GM12878 (cell line): ENCODE measurements around the gene UBE3C. TPM values are rescaled to one million over a fixed set of nuclear protein-coding genes. Genes with fewer than 3 reads are reported as not detected.
A peak's percentile ranks its signal among the peaks of the same experiment; 100 is the strongest.

Source experiments
- ATAC-seq: fragments of 200-7000 bp; cut with Tn5 transposase; 3 replicates; pipeline ENCODE4 v1.9.1; 2020; ENCODE audit warnings: mild to moderate bottlenecking, moderate library complexity
- BruUV-seq: library from RNA; stranded (reverse); fragments of 400-500 nt; replicated peaks from 2 replicates; lab custom pipeline; 2021; lab: Mats Ljungman, UMichigan
- CTCF ChIA-PET: fragments of 300-600 bp; sonication (Branson Sonifier 250); formaldehyde crosslinking; extraction: SDS; loops from one replicate; lab custom pipeline; 2021; ENCODE audit warnings: inconsistent platforms; lab: Yijun Ruan, JAX
- POLR2A ChIA-PET: fragments of 350-600 bp; formaldehyde crosslinking; extraction: SDS; loops from one replicate; lab custom pipeline; 2021; ENCODE audit warnings: inconsistent platforms; lab: Charles Lee
- RAD21 ChIA-PET: fragments of 300-600 bp; sonication (Branson Sonifier 250); formaldehyde crosslinking; loops from one replicate; lab custom pipeline; 2023; ENCODE audit warnings: antibody characterized with exemption; ENCODE audit not compliant: unreplicated experiment; lab: Charles Lee
- SMC1A ChIA-PET: fragments of 300-600 bp; sonication (Branson Sonifier 250); formaldehyde crosslinking; loops from one replicate; lab custom pipeline; 2023; ENCODE audit not compliant: unreplicated experiment, uncharacterized antibody; lab: Charles Lee
- DNase-seq: peaks from one replicate; pipeline ENCODE4 v3.0.0-alpha.2; 2011; ENCODE audit warnings: low read depth, low spot score
- FAIRE-seq: peaks from 3 replicates; lab custom pipeline; 2011; peaks lifted over from hg19 to GRCh38; lab: Jason Lieb, UNC
- H2AFZ ChIP-seq: 2 replicates; pipeline ENCODE4 v1.6.0; 2011; ENCODE audit warnings: low read depth, low read length, control low read depth; ENCODE audit not compliant: control insufficient read depth
- H3K27ac ChIP-seq: 2 replicates; pipeline ENCODE4 v1.5.1; 2011; ENCODE audit warnings: control low read depth; ENCODE audit not compliant: control insufficient read depth, insufficient read depth
- H3K27me3 ChIP-seq, 2 experiments: replicated peaks in 1 of 2; 2 replicates each; pipeline versions ENCODE4 v1.6.0 to v1.6.1; 2011; ENCODE audit warnings: low read length in 1 of 2; ENCODE audit not compliant: control insufficient read depth in 2 of 2, insufficient read depth in 2 of 2
- H3K36me3 ChIP-seq, 2 experiments: 2 replicates each; pipeline ENCODE4 v1.5.1; 2011; ENCODE audit warnings: low read length in 1 of 2; ENCODE audit not compliant: control insufficient read depth in 2 of 2, insufficient read depth in 2 of 2
- H3K4me1 ChIP-seq: 2 replicates; pipeline ENCODE4 v1.6.1; 2011; ENCODE audit warnings: mild to moderate bottlenecking, low read length, moderate library complexity, mixed read lengths; ENCODE audit not compliant: control insufficient read depth, insufficient read depth
- H3K4me2 ChIP-seq: 2 replicates; pipeline ENCODE4 v1.6.0; 2011; ENCODE audit warnings: control low read depth; ENCODE audit not compliant: control insufficient read depth, insufficient read depth
- H3K4me3 ChIP-seq: fragments of 200-600 bp; sonication (generic); 2 replicates; pipeline ENCODE4 v1.5.1; 2016
- H3K79me2 ChIP-seq: 2 replicates; pipeline ENCODE4 v1.6.0; 2011; ENCODE audit warnings: low read length; ENCODE audit not compliant: control insufficient read depth, insufficient read depth
- H3K9ac ChIP-seq: 2 replicates; pipeline ENCODE4 v1.8.0; 2011; ENCODE audit warnings: low read length, control low read depth, mixed read lengths; ENCODE audit not compliant: control insufficient read depth, insufficient read depth
- H3K9me3 ChIP-seq: replicated peaks from 3 replicates; pipeline ENCODE4 v1.5.1; 2011; ENCODE audit warnings: mild to moderate bottlenecking, low read length; ENCODE audit not compliant: control insufficient read depth, insufficient read depth
- H4K20me1 ChIP-seq: 2 replicates; pipeline ENCODE4 v1.6.0; 2011; ENCODE audit not compliant: control insufficient read depth, insufficient read depth
- BMI1 ChIP-seq: fragments of 450-650 bp; IDR thresholded peaks from 2 replicates; pipeline ENCODE4 v1.6.1; 2016; ENCODE audit warnings: mild to moderate bottlenecking, moderate library complexity, borderline replicate concordance
- MYB ChIP-seq: fragments of 150-350 bp; IDR thresholded peaks from 2 replicates; pipeline ENCODE4 v1.6.1; 2014; ENCODE audit warnings: mild to moderate bottlenecking, low read depth, low read length, borderline replicate concordance
- RELB ChIP-seq: fragments of 450-650 bp; IDR thresholded peaks from 2 replicates; pipeline ENCODE4 v1.6.1; 2017; ENCODE audit warnings: low read depth, mild to moderate bottlenecking, moderate library complexity
- RUNX3 ChIP-seq: IDR thresholded peaks from 2 replicates; pipeline ENCODE4 v1.6.1; 2012; ENCODE audit warnings: low read length, inconsistent platforms
- YY1 ChIP-seq: IDR thresholded peaks from 2 replicates; pipeline ENCODE4 v1.6.1; 2011; ENCODE audit warnings: low read depth, mild to moderate bottlenecking, low read length
- ZNF687 ChIP-seq: fragments of 450-650 bp; IDR thresholded peaks from 2 replicates; pipeline ENCODE4 v1.6.1; 2017; ENCODE audit warnings: mild to moderate bottlenecking, moderate library complexity
- ZZZ3 ChIP-seq: IDR thresholded peaks from 2 replicates; pipeline ENCODE4 v1.6.1; 2011; ENCODE audit warnings: low read depth; ENCODE audit not compliant: control insufficient read depth, insufficient read length
- WGBS: methylation state at CpG from one replicate; pipeline ENCODE4 v1.1.6; 2016; ENCODE audit warnings: low lambda C conversion rate; ENCODE audit not compliant: insufficient replicate concordance, insufficient coverage; ENCODE audit errors: missing lambda C conversion rate; 5-methylcytosine and 5-hydroxymethylcytosine counted together
- in situ Hi-C: fragments of 300-500 bp; cut with MboI; formaldehyde crosslinking; loops from 9 replicates; pipeline ENCODE4 v1.14.3; 2018; ENCODE audit warnings: mixed read lengths
- intact Hi-C: fragments of 100-400 bp; cut with micrococcal nuclease; formaldehyde crosslinking; loops from one replicate; pipeline ENCODE4 v1.14.2; 2022; ENCODE audit not compliant: unreplicated experiment
- polyA plus RNA-seq, 11 experiments: library from polyadenylated mRNA; depleted of rRNA in 4 of 11; unstranded in 6 of 11; stranded (reverse) in 5 of 11; fragments of >200 nt; fragmentation: Nextera tagmentation in 4 of 11; fragmentation: Illumina TruSeq in 1 of 11; extraction: Ambion mirVana in 4 of 11; extraction: Trizol in 1 of 11; gene quantifications; 1 replicate in 1 of 11; 2 replicates in 10 of 11; pipeline versions ENCODE4 v1.2.1 to v1.2.3, GENCODE V29; 2011 to 2016; ENCODE audit warnings: inconsistent platforms in 2 of 11, missing spikeins in 2 of 11, low read depth in 1 of 11
- total RNA-seq, 4 experiments: library from RNA; depleted of rRNA in 3 of 4; stranded (reverse); fragments of >200 nt in 3 of 4; fragmentation: Illumina TruSeq in 1 of 4; extraction: Trizol in 1 of 4; gene quantifications; 2 replicates each; pipeline versions ENCODE4 v1.2.1 to v1.2.3, GENCODE V29; 2013 to 2021
- TF ChIP-seq, protein P1 (sequence below), 3 experiments: IDR thresholded peaks in 2 of 3; conservative IDR thresholded peaks in 1 of 3; 2 replicates each; pipeline ENCODE4 v1.5.1; 2011; ENCODE audit warnings: low read depth in 3 of 3, low read length in 3 of 3, mild to moderate bottlenecking in 3 of 3, control low read depth in 2 of 3, moderate library complexity in 2 of 3, inconsistent platforms in 1 of 3, mixed read lengths in 1 of 3; ENCODE audit not compliant: control insufficient read depth in 2 of 3, insufficient read depth in 1 of 3; ENCODE audit errors: extremely low read depth in 1 of 3

The UBE3C gene
- total and polyA plus RNA-seq, 10 of the 15 experiments (the other 5 are each of a cell fraction or from before 2014, with no cell fraction given), result 7.9 to 65.9 (median 45.2) TPM

GRCh38 chr7:157133304-157133703 lies 5.4 kb upstream of the UBE3C start (continued):
- no peak for TF ChIP-seq ZNF687
- no peak for TF ChIP-seq RUNX3
- no peak for TF ChIP-seq MYB
- TF ChIP-seq RELB, result no peak
- TF ChIP-seq BMI1, result no peak
- no peak for TF ChIP-seq ZZZ3
- TF ChIP-seq, all 136 proteins: peak for 0

- ChIA-PET CTCF (interaction anchor here (0.6 to 0.7 kb wide), 2 partner anchors 120 to 259 kb away, joined by 3 read pairs; no protein-coding TSS in a partner anchor), SMC1A (no interaction called here), RAD21 (interaction anchor here (0.8 to 1.1 kb wide), 3 partner anchors 128 to 168 kb away, joined by 3 to 6 read pairs (median 3); no protein-coding TSS in a partner anchor), POLR2A (interaction anchor here (0.5 to 1.2 kb wide), 2 partner anchors 22 to 506 kb away, joined by 3 read pairs; no protein-coding TSS in a partner anchor)
- Histone ChIP-seq H3K4me2 (peak overlapping the region; percentile 50), H4K20me1 (0 out of 2 replicates have a peak, but pooled peaks cover 3% of the 10 kb centered on the region), H3K9ac (no peak overlapping the region), H3K27ac (no peak overlapping the region), H3K36me3 (peaks cover 0 to 2% of the 10 kb centered on the region in 2 experiments; a peak in 1 of 4 replicates), H3K4me1 (peaks cover 3% of the 10 kb centered on the region; the same call in 1 of the 2 replicates)
- no peak for ATAC-seq
- 33% methylated on average over 4 of the region's 4 CpGs for WGBS
- peak; percentile 70 for FAIRE-seq
- TF ChIP-seq RUNX3, result peak; percentile 38
- TF ChIP-seq, protein P1, sequence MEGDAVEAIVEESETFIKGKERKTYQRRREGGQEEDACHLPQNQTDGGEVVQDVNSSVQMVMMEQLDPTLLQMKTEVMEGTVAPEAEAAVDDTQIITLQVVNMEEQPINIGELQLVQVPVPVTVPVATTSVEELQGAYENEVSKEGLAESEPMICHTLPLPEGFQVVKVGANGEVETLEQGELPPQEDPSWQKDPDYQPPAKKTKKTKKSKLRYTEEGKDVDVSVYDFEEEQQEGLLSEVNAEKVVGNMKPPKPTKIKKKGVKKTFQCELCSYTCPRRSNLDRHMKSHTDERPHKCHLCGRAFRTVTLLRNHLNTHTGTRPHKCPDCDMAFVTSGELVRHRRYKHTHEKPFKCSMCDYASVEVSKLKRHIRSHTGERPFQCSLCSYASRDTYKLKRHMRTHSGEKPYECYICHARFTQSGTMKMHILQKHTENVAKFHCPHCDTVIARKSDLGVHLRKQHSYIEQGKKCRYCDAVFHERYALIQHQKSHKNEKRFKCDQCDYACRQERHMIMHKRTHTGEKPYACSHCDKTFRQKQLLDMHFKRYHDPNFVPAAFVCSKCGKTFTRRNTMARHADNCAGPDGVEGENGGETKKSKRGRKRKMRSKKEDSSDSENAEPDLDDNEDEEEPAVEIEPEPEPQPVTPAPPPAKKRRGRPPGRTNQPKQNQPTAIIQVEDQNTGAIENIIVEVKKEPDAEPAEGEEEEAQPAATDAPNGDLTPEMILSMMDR (IDR thresholded peaks at IDR 0.05 in 2 of 3, conservative IDR thresholded peaks at IDR 0.05 in 1 of 3; ENCODE audit: control insufficient read depth in 2 of 3, extremely low read depth in 1 of 3, insufficient read depth in 1 of 3, low read depth in 3 of 3, low read length in 3 of 3), result peak in 1 of 3 experiments; percentile 9; a peak in 1 of 6 replicates
- TF ChIP-seq YY1, result no peak
- TF ChIP-seq, all 136 proteins: peak for 2
- Histone ChIP-seq H3K79me2 (peaks cover 24% of the 10 kb centered on the region), H2AFZ (peak overlapping the region; percentile 78), H3K27me3 (no peaks in the 10 kb centered on the region), H3K9me3 (no peaks in the 10 kb centered on the region), H3K4me3 (no peak overlapping the region)
- in situ Hi-C loops, result no loop called here
- no TSS peak for BruUV-seq
- DNase-seq, result no peak
- intact Hi-C loops, result loop anchor here (5.0 kb wide), 3 partner anchors 131 to 239 kb away; partner anchors contain the start of gene DNAJB6
These were observed 2.4 kb upstream of the UBE3C start for GRCh38 chr7:157136372-157136771.
